ENCODE measurements around the gene ATAD2B. TPM values are rescaled to one million over a fixed set of nuclear protein-coding genes. Genes with fewer than 3 reads are reported as not detected.

The ATAD2B gene
- total RNA-seq, 1 donor from 2014 or later: 25.9 TPM

GRCh38 chr2:23839919-23840578, 86.9 kb downstream of the ATAD2B start:
- H3K27ac Mint-ChIP-seq: no peak overlapping the region

GRCh38 chr2:23838996-23839395, 87.9 kb downstream of the ATAD2B start:
- Mint-ChIP-seq H3K27ac (no peak overlapping the region), H3K4me1 (ENCODE audit: low read depth) (peaks cover 7% of the 10 kb centered on the region), H3K27me3 (ENCODE audit: insufficient read depth) (no peaks in the 10 kb centered on the region), H3K9me3 (no peaks in the 10 kb centered on the region), H3K36me3 (ENCODE audit: low read depth) (peaks cover 12% of the 10 kb centered on the region), H3K4me3 (no peak overlapping the region)
- DNase-seq (ENCODE audit: low spot score): no peak
- intact Hi-C loops (cut with micrococcal nuclease): no loop called here

More at GRCh38 chr2:23839919-23840578, 86.9 kb downstream of the ATAD2B start:
- H3K27me3 Mint-ChIP-seq (ENCODE audit: insufficient read depth): no peaks in the 10 kb centered on the region
- H3K9me3 Mint-ChIP-seq: peaks cover 8% of the 10 kb centered on the region
- intact Hi-C loops (cut with micrococcal nuclease): no loop called here
- peaks cover 7% of the 10 kb centered on the region for H3K4me1 Mint-ChIP-seq (ENCODE audit: low read depth)
- no peak for DNase-seq (ENCODE audit: low spot score)
- peaks cover 19% of the 10 kb centered on the region for H3K36me3 Mint-ChIP-seq (ENCODE audit: low read depth)
- no peak overlapping the region for H3K4me3 Mint-ChIP-seq

- Mint-ChIP-seq H3K4me3 (no peak overlapping the region), H3K27me3 (ENCODE audit: insufficient read depth) (no peaks in the 10 kb centered on the region), H3K4me1 (ENCODE audit: low read depth) (peaks cover 7% of the 10 kb centered on the region), H3K9me3 (no peaks in the 10 kb centered on the region), H3K27ac (no peak overlapping the region), H3K36me3 (ENCODE audit: low read depth) (peaks cover 12% of the 10 kb centered on the region)
- DNase-seq (ENCODE audit: low spot score): no peak
- intact Hi-C loops (cut with micrococcal nuclease): no loop called here
Measured at GRCh38 chr2:23838581-23838980, 88.3 kb downstream of the ATAD2B start.

- Mint-ChIP-seq H3K27me3 (ENCODE audit: insufficient read depth) (no peaks in the 10 kb centered on the region), H3K27ac (no peak overlapping the region), H3K4me1 (ENCODE audit: low read depth) (no peaks in the 10 kb centered on the region), H3K9me3 (no peaks in the 10 kb centered on the region), H3K4me3 (no peak overlapping the region), H3K36me3 (ENCODE audit: low read depth) (peaks cover 7% of the 10 kb centered on the region)
- intact Hi-C loops (cut with micrococcal nuclease): no loop called here
- no peak for DNase-seq (ENCODE audit: low spot score)
Measured at GRCh38 chr2:23837871-23838270, 89.1 kb downstream of the ATAD2B start.

GRCh38 chr2:23836971-23837565, 89.9 kb downstream of the ATAD2B start:
- intact Hi-C loops (cut with micrococcal nuclease): no loop called here
- H3K27me3 Mint-ChIP-seq (ENCODE audit: insufficient read depth): no peaks in the 10 kb centered on the region
- no peak overlapping the region for H3K27ac Mint-ChIP-seq
- H3K9me3 Mint-ChIP-seq: no peaks in the 10 kb centered on the region
- DNase-seq (ENCODE audit: low spot score): no peak
- H3K4me3 Mint-ChIP-seq: no peak overlapping the region
- peaks cover 7% of the 10 kb centered on the region for H3K36me3 Mint-ChIP-seq (ENCODE audit: low read depth)
- no peaks in the 10 kb centered on the region for H3K4me1 Mint-ChIP-seq (ENCODE audit: low read depth)

- intact Hi-C loops (cut with micrococcal nuclease): no loop called here
- Mint-ChIP-seq H3K9me3 (no peaks in the 10 kb centered on the region), H3K27ac (no peak overlapping the region), H3K4me1 (ENCODE audit: low read depth) (no peaks in the 10 kb centered on the region), H3K4me3 (no peak overlapping the region), H3K27me3 (ENCODE audit: insufficient read depth) (no peaks in the 10 kb centered on the region), H3K36me3 (ENCODE audit: low read depth) (peaks cover 7% of the 10 kb centered on the region)
- DNase-seq (ENCODE audit: low spot score): no peak
Measured at GRCh38 chr2:23836505-23836904, 90.4 kb downstream of the ATAD2B start.

- Mint-ChIP-seq H3K9me3 (no peaks in the 10 kb centered on the region), H3K27me3 (ENCODE audit: insufficient read depth) (no peaks in the 10 kb centered on the region), H3K4me3 (no peak overlapping the region), H3K36me3 (ENCODE audit: low read depth) (peaks cover 7% of the 10 kb centered on the region), H3K27ac (no peak overlapping the region), H3K4me1 (ENCODE audit: low read depth) (no peaks in the 10 kb centered on the region)
- no peak for DNase-seq (ENCODE audit: low spot score)
- intact Hi-C loops (cut with micrococcal nuclease): no loop called here
Measured at GRCh38 chr2:23835988-23836387, 90.9 kb downstream of the ATAD2B start.

- DNase-seq (ENCODE audit: low spot score): no peak
- intact Hi-C loops (cut with micrococcal nuclease): no loop called here
- Mint-ChIP-seq H3K4me3 (no peak overlapping the region), H3K9me3 (no peaks in the 10 kb centered on the region), H3K4me1 (ENCODE audit: low read depth) (no peaks in the 10 kb centered on the region), H3K27me3 (ENCODE audit: insufficient read depth) (no peaks in the 10 kb centered on the region), H3K36me3 (ENCODE audit: low read depth) (peaks cover 6% of the 10 kb centered on the region), H3K27ac (no peak overlapping the region)
Measured at GRCh38 chr2:23835423-23835822, 91.5 kb downstream of the ATAD2B start.

- intact Hi-C loops (cut with micrococcal nuclease): no loop called here
- H3K4me3 Mint-ChIP-seq: no peak overlapping the region
- no peaks in the 10 kb centered on the region for H3K4me1 Mint-ChIP-seq (ENCODE audit: low read depth)
- peaks cover 8% of the 10 kb centered on the region for H3K36me3 Mint-ChIP-seq (ENCODE audit: low read depth)
- no peaks in the 10 kb centered on the region for H3K9me3 Mint-ChIP-seq
- H3K27me3 Mint-ChIP-seq (ENCODE audit: insufficient read depth): no peaks in the 10 kb centered on the region
- no peak overlapping the region for H3K27ac Mint-ChIP-seq
- DNase-seq (ENCODE audit: low spot score): no peak
Measured at GRCh38 chr2:23828986-23829385, 97.9 kb downstream of the ATAD2B start.

- no peaks in the 10 kb centered on the region for H3K27me3 Mint-ChIP-seq (ENCODE audit: insufficient read depth)
- H3K9me3 Mint-ChIP-seq: no peaks in the 10 kb centered on the region
- H3K4me3 Mint-ChIP-seq: no peak overlapping the region
- intact Hi-C loops (cut with micrococcal nuclease): no loop called here
- H3K36me3 Mint-ChIP-seq (ENCODE audit: low read depth): peaks cover 8% of the 10 kb centered on the region
- no peaks in the 10 kb centered on the region for H3K4me1 Mint-ChIP-seq (ENCODE audit: low read depth)
- DNase-seq (ENCODE audit: low spot score): no peak
- H3K27ac Mint-ChIP-seq: no peak overlapping the region
Measured at GRCh38 chr2:23828256-23828980, 98.5 kb downstream of the ATAD2B start.

GRCh38 chr2:23827287-23827686, 99.6 kb downstream of the ATAD2B start:
- Mint-ChIP-seq H3K27ac (no peak overlapping the region), H3K36me3 (ENCODE audit: low read depth) (peaks cover 9% of the 10 kb centered on the region), H3K27me3 (ENCODE audit: insufficient read depth) (no peaks in the 10 kb centered on the region), H3K4me3 (no peak overlapping the region), H3K9me3 (no peaks in the 10 kb centered on the region), H3K4me1 (ENCODE audit: low read depth) (no peaks in the 10 kb centered on the region)
- intact Hi-C loops (cut with micrococcal nuclease): no loop called here
- DNase-seq (ENCODE audit: low spot score): no peak

- peaks cover 9% of the 10 kb centered on the region for H3K36me3 Mint-ChIP-seq (ENCODE audit: low read depth)
- H3K4me3 Mint-ChIP-seq: no peak overlapping the region
- H3K9me3 Mint-ChIP-seq: no peaks in the 10 kb centered on the region
- no peaks in the 10 kb centered on the region for H3K27me3 Mint-ChIP-seq (ENCODE audit: insufficient read depth)
- DNase-seq (ENCODE audit: low spot score): no peak
- no peak overlapping the region for H3K27ac Mint-ChIP-seq
- no peaks in the 10 kb centered on the region for H3K4me1 Mint-ChIP-seq (ENCODE audit: low read depth)
- intact Hi-C loops (cut with micrococcal nuclease): no loop called here
Measured at GRCh38 chr2:23826771-23827170, 100.2 kb downstream of the ATAD2B start.

- peaks cover 9% of the 10 kb centered on the region for H3K36me3 Mint-ChIP-seq (ENCODE audit: low read depth)
- no peak overlapping the region for H3K27ac Mint-ChIP-seq
- no peak for DNase-seq (ENCODE audit: low spot score)
- H3K9me3 Mint-ChIP-seq: no peaks in the 10 kb centered on the region
- H3K4me3 Mint-ChIP-seq: no peak overlapping the region
- intact Hi-C loops (cut with micrococcal nuclease): no loop called here
- no peaks in the 10 kb centered on the region for H3K4me1 Mint-ChIP-seq (ENCODE audit: low read depth)
- no peaks in the 10 kb centered on the region for H3K27me3 Mint-ChIP-seq (ENCODE audit: insufficient read depth)
Measured at GRCh38 chr2:23826040-23826439, 100.9 kb downstream of the ATAD2B start.

All from activated T-helper 1 cell treated with anti-CD3 and anti-CD28 coated beads, Interleukin-12 subunit alpha, Interleukin-12 subunit beta, Interleukin-2, Interleukin-4 antibody, amounts not matched to agents 30 ng/mL and 10 ng/mL and 1 ng/mL, durations not matched to agents 14 hours and 24 hours and 36 hours (primary cell).